Keratinocyte (primary cell): ENCODE data around the gene KIAA1217. TPM values are rescaled to one million over a fixed set of nuclear protein-coding genes. Genes with fewer than 3 reads are reported as not detected.
A peak's percentile ranks its signal among the peaks of the same experiment; 100 is the strongest.

Experiments
- DNase-seq: peaks from one replicate; pipeline ENCODE4 v3.0.0-alpha.2; 2011; ENCODE audit warnings: low read depth, missing footprints, low spot score
- FAIRE-seq: peaks from 2 replicates; lab custom pipeline; 2011; peaks lifted over from hg19 to GRCh38; lab: Jason Lieb, UNC
- H2AFZ ChIP-seq: 2 replicates; pipeline ENCODE4 v1.6.0; 2012; ENCODE audit warnings: low read length, control low read depth, inconsistent platforms; ENCODE audit not compliant: control insufficient read depth
- H3K27ac ChIP-seq: 2 replicates; pipeline ENCODE4 v1.5.1; 2011; ENCODE audit warnings: low read length; ENCODE audit not compliant: control insufficient read depth, insufficient read depth
- H3K27me3 ChIP-seq: 3 replicates; pipeline ENCODE4 v1.6.0; 2011; ENCODE audit warnings: low read length; ENCODE audit not compliant: control insufficient read depth, insufficient read depth; ENCODE audit errors: extremely low read depth
- H3K36me3 ChIP-seq, 2 experiments: 2 replicates in 1 of 2; 3 replicates in 1 of 2; pipeline ENCODE4 v1.5.1; 2011; ENCODE audit warnings: low read length in 2 of 2, mild to moderate bottlenecking in 1 of 2; ENCODE audit not compliant: control insufficient read depth in 2 of 2, insufficient read depth in 2 of 2; ENCODE audit errors: extremely low read depth in 1 of 2
- H3K4me1 ChIP-seq: 3 replicates; pipeline ENCODE4 v1.5.1; 2011; ENCODE audit warnings: low read length; ENCODE audit not compliant: control insufficient read depth, insufficient read depth; ENCODE audit errors: extremely low read depth
- H3K4me2 ChIP-seq: 3 replicates; pipeline ENCODE4 v1.6.0; 2011; ENCODE audit warnings: low read depth, low read length; ENCODE audit not compliant: control insufficient read depth, insufficient read depth; ENCODE audit errors: extremely low read depth
- H3K4me3 ChIP-seq, 3 experiments: fragments of 200-600 bp in 1 of 3; sonication (generic) in 1 of 3; 2 replicates in 2 of 3; 3 replicates in 1 of 3; pipeline ENCODE4 v1.5.1; 2011 to 2016; ENCODE audit warnings: low read length in 3 of 3, mild to moderate bottlenecking in 3 of 3, control low read depth in 2 of 3, inconsistent platforms in 1 of 3, low read depth in 1 of 3, mixed read lengths in 1 of 3, mixed run types in 1 of 3, moderate library complexity in 1 of 3; ENCODE audit not compliant: control insufficient read depth in 2 of 3, insufficient read depth in 2 of 3; ENCODE audit errors: extremely low read depth in 1 of 3
- H3K79me2 ChIP-seq: 2 replicates; pipeline ENCODE4 v1.6.0; 2012; ENCODE audit warnings: low read length; ENCODE audit not compliant: control insufficient read depth, insufficient read depth
- H3K9ac ChIP-seq: 3 replicates; pipeline ENCODE4 v1.6.0; 2011; ENCODE audit warnings: low read length; ENCODE audit not compliant: control insufficient read depth, insufficient read depth; ENCODE audit errors: extremely low read depth
- H3K9me1 ChIP-seq: 3 replicates; pipeline ENCODE4 v1.6.0; 2011; ENCODE audit warnings: low read length; ENCODE audit not compliant: control insufficient read depth, insufficient read depth; ENCODE audit errors: extremely low read depth
- H3K9me3 ChIP-seq: 2 replicates; pipeline ENCODE4 v1.5.1; 2012; ENCODE audit warnings: low read depth, low read length; ENCODE audit not compliant: control insufficient read depth
- H4K20me1 ChIP-seq: 3 replicates; pipeline ENCODE4 v1.6.0; 2011; ENCODE audit warnings: low read length; ENCODE audit not compliant: control insufficient read depth, insufficient read depth; ENCODE audit errors: extremely low read depth
- CTCF ChIP-seq, 3 experiments: IDR thresholded peaks in 1 of 3; conservative IDR thresholded peaks in 1 of 3; optimal IDR thresholded peaks in 1 of 3; 2 replicates in 2 of 3; 3 replicates in 1 of 3; pipeline versions ENCODE3 to v1.5.1; 2011; ENCODE audit warnings: low read length in 3 of 3, mild to moderate bottlenecking in 3 of 3, moderate library complexity in 2 of 3, control low read depth in 1 of 3, inconsistent platforms in 1 of 3; ENCODE audit not compliant: insufficient read depth in 2 of 3; ENCODE audit errors: extremely low read depth in 1 of 3
- EZH2 ChIP-seq: IDR thresholded peaks from one replicate; pipeline ENCODE4 v1.6.1; 2012; ENCODE audit warnings: inconsistent platforms, mild to moderate bottlenecking, low read length, moderate library complexity
- dilution Hi-C: fragments of 300-500 bp; cut with MboI; formaldehyde crosslinking; loops from one replicate; pipeline ENCODE4 v1.7.0; 2020; ENCODE audit warnings: low sequenced_read_pairs; ENCODE audit not compliant: extremely low pct_ligation_motif_present
- polyA plus RNA-seq, 5 experiments: library from polyadenylated mRNA; depleted of rRNA in 3 of 5; stranded (reverse) in 3 of 5; stranded (forward) in 1 of 5; unstranded in 1 of 5; fragments of >200 nt; gene quantifications; 1 replicate in 1 of 5; 2 replicates in 3 of 5; 3 replicates in 1 of 5; pipeline versions ENCODE4 v1.2.1 to v1.2.3, GENCODE V29; 2011 to 2012; ENCODE audit warnings: missing spikeins in 2 of 5, low read depth in 1 of 5, low replicate concordance in 1 of 5

KIAA1217 gene
- polyA plus RNA-seq, 1 donor (not counting 4 experiments of a cell fraction or from before 2014, with no cell fraction given) = 10.4 TPM

- Histone ChIP-seq H3K9me1 (no peaks in the 10 kb centered on the region), H3K27ac (peak overlapping the region; percentile 49), H3K4me1 (peaks cover 16% of the 10 kb centered on the region)
These were observed 115.7 kb downstream of the KIAA1217 start for GRCh38 chr10:24324651-24325050.

GRCh38 chr10:24331457-24331856 is 122.5 kb downstream of the KIAA1217 start:
- DNase-seq (no peak), FAIRE-seq (peak; percentile 92)
- Histone ChIP-seq H3K9me3 (peaks cover 2% of the 10 kb centered on the region), H3K79me2 (no peaks in the 10 kb centered on the region), H3K27ac (peak overlapping the region; percentile 32), H3K9me1 (no peaks in the 10 kb centered on the region), H3K27me3 (no peaks in the 10 kb centered on the region), H2AFZ (peak overlapping the region; percentile 10), H3K4me2 (peak overlapping the region; percentile 40), H3K36me3 (no peaks in the 10 kb centered on the region), H4K20me1 (no peaks in the 10 kb centered on the region), H3K9ac (no peak overlapping the region), H3K4me1 (peaks cover 15% of the 10 kb centered on the region), H3K4me3 (no peak overlapping the region)
- dilution Hi-C loops = no loop called here
- TF ChIP-seq CTCF (optimal IDR thresholded peaks at IDR 0.05 in 1 of 3, IDR thresholded peaks at IDR 0.05 in 1 of 3, conservative IDR thresholded peaks at IDR 0.05 in 1 of 3; ENCODE audit: extremely low read depth in 1 of 3, insufficient read depth in 2 of 3, low read length in 3 of 3) (no peak), EZH2 (no peak)

More at GRCh38 chr10:24324651-24325050, 115.7 kb downstream of the KIAA1217 start:
- Histone ChIP-seq H3K27me3 (no peaks in the 10 kb centered on the region), H3K36me3 (no peaks in the 10 kb centered on the region), H3K4me2 (peak overlapping the region; percentile 63), H3K79me2 (no peaks in the 10 kb centered on the region), H3K9me3 (peaks cover 2% of the 10 kb centered on the region), H2AFZ (peak overlapping the region; percentile 7), H3K9ac (no peak overlapping the region), H4K20me1 (no peaks in the 10 kb centered on the region), H3K4me3 (no peak overlapping the region)
- FAIRE-seq (peak; percentile 90), DNase-seq (no peak)
- dilution Hi-C loops = no loop called here
- TF ChIP-seq CTCF (optimal IDR thresholded peaks at IDR 0.05 in 1 of 3, IDR thresholded peaks at IDR 0.05 in 1 of 3, conservative IDR thresholded peaks at IDR 0.05 in 1 of 3; ENCODE audit: extremely low read depth in 1 of 3, insufficient read depth in 2 of 3, low read length in 3 of 3) (no peak), EZH2 (no peak)
